Stromal cell of bone marrow (primary cell): ENCODE data around the gene CEMIP2.

Experiments
- DNase-seq: peaks from one replicate; pipeline ENCODE4 v3.0.0-alpha.2; 2012; ENCODE audit warnings: low read depth

CEMIP2 gene

GRCh38 chr9:71774920-71775319, 6.6 kb upstream of the CEMIP2 start:
- no peak for DNase-seq

GRCh38 chr9:71772726-71773125, 4.4 kb upstream of the CEMIP2 start:
- no peak for DNase-seq

- DNase-seq: no peak
These were observed 1.9 kb upstream of the CEMIP2 start for GRCh38 chr9:71770170-71770569.

GRCh38 chr9:71769175-71770161, 1.2 kb upstream of the CEMIP2 start:
- DNase-seq: no peak

GRCh38 chr9:71767776-71768321, 464 bp downstream of the CEMIP2 start:
- DNase-seq: no peak

GRCh38 chr9:71767163-71767775, 1.0 kb downstream of the CEMIP2 start:
- DNase-seq: no peak

- no peak for DNase-seq
These were observed 1.6 kb downstream of the CEMIP2 start for GRCh38 chr9:71766663-71767062.

- DNase-seq: no peak
These were observed 2.6 kb downstream of the CEMIP2 start for GRCh38 chr9:71765693-71766092.

GRCh38 chr9:71764891-71765290, 3.4 kb downstream of the CEMIP2 start:
- DNase-seq: no peak

- DNase-seq: no peak
These were observed 3.9 kb downstream of the CEMIP2 start for GRCh38 chr9:71764463-71764862.

- no peak for DNase-seq
These were observed 4.5 kb downstream of the CEMIP2 start for GRCh38 chr9:71763832-71764231.

- peak; percentile 49 for DNase-seq
These were observed 5.2 kb downstream of the CEMIP2 start for GRCh38 chr9:71762900-71763653.

- no peak for DNase-seq
These were observed 6.4 kb downstream of the CEMIP2 start for GRCh38 chr9:71761938-71762353.

GRCh38 chr9:71760901-71761300, 7.4 kb downstream of the CEMIP2 start:
- DNase-seq: no peak

- DNase-seq: no peak
These were observed 9.5 kb downstream of the CEMIP2 start for GRCh38 chr9:71758785-71759184.

- no peak for DNase-seq
These were observed 10.0 kb downstream of the CEMIP2 start for GRCh38 chr9:71758277-71758676.

- no peak for DNase-seq
These were observed 11.6 kb downstream of the CEMIP2 start for GRCh38 chr9:71756753-71757152.

- DNase-seq: no peak
These were observed 12.4 kb downstream of the CEMIP2 start for GRCh38 chr9:71755869-71756268.

GRCh38 chr9:71755230-71755629, 13.1 kb downstream of the CEMIP2 start:
- DNase-seq: no peak

- DNase-seq: no peak
These were observed 14.2 kb downstream of the CEMIP2 start for GRCh38 chr9:71754151-71754550.

GRCh38 chr9:71752928-71753327, 15.4 kb downstream of the CEMIP2 start:
- DNase-seq: no peak

- no peak for DNase-seq
These were observed 16.0 kb downstream of the CEMIP2 start for GRCh38 chr9:71752352-71752751.
